Hematopoietic multipotent progenitor cell treated with erythropoietin and hydrocortisone succinate and interleukin-3 and kit ligand, for 15 days (in vitro differentiated cells): ENCODE data around the gene CHAT.

ENCODE experiments used
- DNase-seq: peaks from one replicate; pipeline ENCODE4 v3.0.0-alpha.2; 2015; ENCODE audit warnings: low spot score

CHAT gene

DNA sequence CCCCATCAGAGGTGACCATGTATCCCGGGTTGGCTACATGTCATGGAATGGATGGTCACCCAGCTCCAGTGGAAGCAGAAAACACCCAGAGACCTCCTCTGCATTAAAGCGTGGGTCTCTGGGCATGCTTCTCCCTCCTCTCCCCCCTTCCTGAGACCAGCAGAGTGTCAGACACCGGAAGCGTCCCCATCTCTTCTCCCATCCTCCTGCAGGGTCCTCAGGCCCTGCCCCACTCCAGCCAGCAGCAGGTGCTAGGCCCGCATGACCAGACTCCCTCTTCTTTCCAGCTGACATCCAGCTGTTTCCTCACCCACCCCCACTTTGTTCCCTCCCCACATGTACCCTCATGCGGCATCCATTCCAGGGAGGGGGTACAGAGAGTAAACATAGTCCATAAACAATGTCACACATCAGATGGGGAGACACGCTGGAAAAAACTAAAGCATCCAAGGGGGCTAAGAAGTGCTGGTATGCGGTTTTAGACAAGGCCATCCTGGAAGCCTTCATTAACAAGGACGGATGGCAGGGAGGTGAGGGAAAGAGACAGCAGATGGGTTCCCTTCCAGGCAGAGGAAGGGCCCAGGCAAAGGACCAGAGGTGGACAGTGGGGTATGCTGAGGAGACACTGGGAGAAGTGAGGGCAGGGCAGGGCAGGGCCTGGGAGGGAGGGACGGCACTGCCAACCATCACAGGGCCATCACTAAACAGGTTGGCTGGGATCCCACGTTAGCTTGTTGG is 16.2 kb upstream of the CHAT start:
- DNase-seq = no peak

- no peak for DNase-seq
Measured at GRCh38 chr10:49598164-49598856, 15.5 kb upstream of the CHAT start.

DNA sequence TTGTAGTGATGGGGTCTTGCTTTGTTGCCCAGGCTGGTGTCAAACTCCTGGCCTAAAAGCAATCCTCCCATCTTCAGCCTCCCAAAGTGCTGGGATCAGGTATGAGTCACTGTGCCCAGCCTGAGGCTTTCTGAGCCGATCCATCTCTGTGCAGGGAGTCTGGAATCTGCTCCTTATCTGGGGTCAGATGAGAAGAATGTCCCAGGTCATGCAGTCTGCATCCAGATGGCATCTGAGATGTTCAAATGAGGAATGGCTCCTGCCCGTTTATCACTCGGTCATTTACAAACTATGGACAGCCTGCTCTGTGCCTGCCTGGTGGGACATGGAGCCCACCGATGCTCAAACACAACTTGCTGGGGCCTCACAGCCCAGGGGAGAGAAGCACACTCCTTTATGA is 14.9 kb upstream of the CHAT start:
- no peak for DNase-seq

GRCh38 chr10:49599546-49599945 is 14.3 kb upstream of the CHAT start:
- no peak for DNase-seq

- no peak for DNase-seq
Measured at GRCh38 chr10:49600046-49600445, 13.8 kb upstream of the CHAT start.

GRCh38 chr10:49600781-49601400 is 12.9 kb upstream of the CHAT start:
- DNase-seq = no peak

DNA sequence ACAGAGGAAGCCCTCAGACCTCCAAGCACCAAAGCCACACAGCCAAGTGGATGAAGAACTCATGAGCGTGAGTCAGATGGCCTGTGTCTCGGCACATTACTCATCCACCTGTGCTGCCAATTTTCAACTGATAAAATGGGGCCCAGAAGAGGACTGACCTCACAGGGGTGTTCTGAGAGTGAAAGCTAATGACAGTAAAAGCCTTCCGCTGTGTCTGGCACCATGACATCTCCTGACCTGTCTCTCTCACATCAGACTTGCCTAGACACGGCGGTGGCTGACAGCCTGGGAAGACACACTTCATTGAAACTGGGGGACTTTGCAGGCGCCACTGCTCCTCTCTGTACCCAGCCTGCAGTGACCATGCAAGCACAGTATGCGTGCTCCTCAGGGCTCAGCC is 12.0 kb upstream of the CHAT start:
- DNase-seq = no peak

GRCh38 chr10:49602380-49603023 is 11.3 kb upstream of the CHAT start:
- no peak for DNase-seq

- DNase-seq = no peak
Measured at GRCh38 chr10:49605216-49605938, 8.5 kb upstream of the CHAT start.

- no peak for DNase-seq
Measured at GRCh38 chr10:49605939-49606509, 7.8 kb upstream of the CHAT start.

- DNase-seq = peak; percentile 18
Measured at GRCh38 chr10:49606981-49607535, 6.8 kb upstream of the CHAT start.

DNA sequence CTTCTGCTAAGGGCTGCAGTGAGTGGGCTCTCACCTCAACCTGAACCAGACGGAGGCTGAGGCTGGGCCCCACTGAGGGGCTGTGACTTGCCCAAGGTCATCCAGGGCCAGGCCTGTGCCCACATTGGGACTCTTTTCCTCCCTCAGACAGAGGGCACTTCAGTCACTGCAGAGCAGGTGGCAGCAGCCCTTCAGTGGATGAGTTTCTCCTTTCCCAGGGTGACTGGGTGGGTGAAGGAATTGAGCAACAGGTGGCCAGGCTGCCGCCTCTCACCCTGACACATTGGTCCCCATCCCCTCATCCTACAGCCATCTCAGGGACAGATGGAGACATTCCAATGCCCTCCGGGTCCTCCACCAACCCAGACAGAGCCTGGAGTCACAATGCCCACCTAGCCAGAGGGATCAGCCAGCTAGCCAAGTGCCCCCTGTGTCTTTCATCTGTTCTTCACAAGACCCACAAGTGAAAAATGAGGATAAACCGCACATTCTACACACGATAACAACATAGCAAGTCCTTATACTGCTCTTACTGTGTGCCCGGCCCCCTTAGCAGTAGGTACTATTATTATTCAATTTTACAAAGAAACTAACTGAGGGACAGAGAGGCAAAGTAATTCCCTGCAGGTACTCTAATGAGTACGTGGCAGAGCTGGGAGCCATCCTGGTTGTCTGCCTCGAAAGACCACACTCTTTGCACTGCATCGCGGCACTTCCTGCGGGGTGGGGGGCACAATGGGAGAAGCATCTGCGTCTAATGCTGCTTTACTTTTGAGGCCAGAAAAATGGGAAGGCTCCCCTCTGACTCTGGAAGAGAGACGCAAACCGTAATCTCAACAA is 5.5 kb upstream of the CHAT start:
- DNase-seq = no peak

GRCh38 chr10:49609006-49609282 is 4.9 kb upstream of the CHAT start:
- DNase-seq = no peak

DNA sequence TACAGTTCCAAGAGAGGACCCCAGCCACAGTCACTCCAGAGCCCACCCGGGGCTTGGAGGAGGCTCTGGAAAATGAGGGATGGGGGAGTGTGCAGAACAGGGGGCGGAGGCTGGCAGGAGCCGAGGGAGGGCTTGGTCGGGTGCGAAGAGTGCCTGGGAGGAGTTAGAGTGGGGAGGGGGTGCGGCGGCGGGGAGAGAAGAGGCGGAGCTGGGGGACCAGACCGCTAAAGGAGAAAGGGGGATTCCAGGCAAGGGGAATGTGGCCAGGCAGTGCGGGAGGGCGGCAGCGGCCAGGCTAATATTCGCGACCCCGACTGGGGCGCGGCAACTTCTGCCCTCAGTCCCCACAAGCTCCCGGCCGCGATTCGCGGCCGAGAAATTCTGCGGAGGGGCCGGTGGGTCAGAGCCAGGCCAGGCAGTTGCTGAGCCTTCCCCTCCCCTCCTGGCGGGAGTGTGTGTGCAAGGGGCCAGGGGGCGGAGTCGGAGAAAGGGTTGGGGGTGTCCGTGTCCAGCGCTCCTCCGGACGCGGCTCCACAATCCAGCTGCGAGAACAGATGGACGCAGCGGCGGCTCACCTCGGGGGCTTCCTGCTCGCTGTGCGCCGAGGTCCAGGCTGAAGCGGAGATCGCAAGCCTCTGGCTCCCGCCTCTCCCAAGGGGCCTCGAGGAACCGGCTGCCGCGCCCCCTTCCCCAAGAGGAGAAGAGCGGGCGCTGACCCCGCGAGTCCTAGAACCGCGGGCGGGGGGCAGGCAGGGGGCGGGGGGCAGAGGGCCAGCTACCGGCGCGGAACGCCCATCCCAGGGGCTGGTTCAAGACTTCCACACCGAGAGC is 4.3 kb upstream of the CHAT start:
- no peak for DNase-seq

GRCh38 chr10:49610114-49610457 is 3.8 kb upstream of the CHAT start, which contains the start of gene SLC18A3:
Gene SLC18A3 (plus strand): TSS chr10:49610310. CDS start chr10:49610741, 431 bp downstream.
- DNase-seq = no peak

DNA sequence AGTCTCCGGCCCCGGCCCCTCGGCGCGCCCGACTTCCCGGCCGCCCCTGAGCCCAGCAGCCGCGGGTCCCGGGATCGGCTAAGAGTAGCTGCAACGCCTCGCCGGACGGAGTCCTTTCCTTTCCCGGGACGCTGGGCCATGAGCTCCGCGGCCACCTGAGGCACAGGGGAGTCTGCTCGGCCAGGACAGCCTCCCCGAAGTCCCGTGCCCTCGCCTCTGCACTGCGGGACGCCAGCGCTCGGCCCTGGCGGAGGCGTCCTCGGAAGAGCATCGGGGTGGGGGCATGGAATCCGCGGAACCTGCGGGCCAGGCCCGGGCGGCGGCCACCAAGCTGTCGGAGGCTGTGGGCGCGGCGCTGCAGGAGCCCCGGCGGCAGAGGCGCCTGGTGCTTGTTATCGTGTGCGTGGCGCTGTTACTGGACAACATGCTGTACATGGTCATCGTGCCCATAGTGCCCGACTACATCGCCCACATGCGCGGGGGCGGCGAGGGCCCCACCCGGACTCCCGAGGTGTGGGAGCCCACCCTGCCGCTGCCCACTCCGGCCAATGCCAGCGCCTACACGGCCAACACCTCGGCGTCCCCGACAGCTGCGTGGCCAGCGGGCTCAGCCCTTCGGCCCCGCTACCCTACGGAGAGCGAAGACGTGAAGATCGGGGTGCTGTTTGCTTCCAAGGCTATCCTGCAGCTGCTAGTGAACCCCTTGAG is 3.2 kb upstream of the CHAT start:
- DNase-seq = no peak

GRCh38 chr10:49611166-49611815 is 2.5 kb upstream of the CHAT start:
- no peak for DNase-seq

GRCh38 chr10:49611816-49612512 is 1.9 kb upstream of the CHAT start:
- no peak for DNase-seq
